ENCODE results near the gene SIGLEC15. TPM values are rescaled to one million over a fixed set of nuclear protein-coding genes. Genes with fewer than 3 reads are reported as not detected.
A peak's percentile ranks its signal among the peaks of the same experiment; 100 is the strongest.

Gene SIGLEC15
- total and polyA plus RNA-seq, 2 donors from 2014 or later = 1.2 TPM; not detected in 1

DNA sequence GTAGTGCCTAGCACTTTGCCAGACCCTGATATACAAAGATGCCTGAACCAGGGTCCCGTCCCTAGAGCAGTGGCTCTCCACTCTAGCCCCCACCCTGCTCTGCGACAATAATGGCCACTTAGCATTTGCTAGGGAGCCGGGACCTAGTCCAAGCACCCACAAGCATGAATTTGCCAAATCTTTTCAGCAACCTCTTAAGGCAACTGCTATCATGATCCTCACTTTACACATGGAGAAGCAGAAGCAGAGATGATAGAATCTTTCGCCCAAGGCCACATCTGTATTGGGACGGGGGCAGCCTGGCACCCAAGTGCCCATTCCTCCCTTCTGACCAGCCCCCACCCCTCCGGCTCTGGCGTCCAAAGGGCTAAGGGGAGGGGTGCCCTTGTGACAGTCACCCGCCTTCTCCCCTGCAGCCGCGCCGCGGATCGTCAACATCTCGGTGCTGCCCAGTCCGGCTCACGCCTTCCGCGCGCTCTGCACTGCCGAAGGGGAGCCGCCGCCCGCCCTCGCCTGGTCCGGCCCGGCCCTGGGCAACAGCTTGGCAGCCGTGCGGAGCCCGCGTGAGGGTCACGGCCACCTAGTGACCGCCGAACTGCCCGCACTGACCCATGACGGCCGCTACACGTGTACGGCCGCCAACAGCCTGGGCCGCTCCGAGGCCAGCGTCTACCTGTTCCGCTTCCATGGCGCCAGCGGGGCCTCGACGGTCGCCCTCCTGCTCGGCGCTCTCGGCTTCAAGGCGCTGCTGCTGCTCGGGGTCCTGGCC is 13.0 kb downstream of the SIGLEC15 start:
- TF ChIP-seq, protein P1, sequence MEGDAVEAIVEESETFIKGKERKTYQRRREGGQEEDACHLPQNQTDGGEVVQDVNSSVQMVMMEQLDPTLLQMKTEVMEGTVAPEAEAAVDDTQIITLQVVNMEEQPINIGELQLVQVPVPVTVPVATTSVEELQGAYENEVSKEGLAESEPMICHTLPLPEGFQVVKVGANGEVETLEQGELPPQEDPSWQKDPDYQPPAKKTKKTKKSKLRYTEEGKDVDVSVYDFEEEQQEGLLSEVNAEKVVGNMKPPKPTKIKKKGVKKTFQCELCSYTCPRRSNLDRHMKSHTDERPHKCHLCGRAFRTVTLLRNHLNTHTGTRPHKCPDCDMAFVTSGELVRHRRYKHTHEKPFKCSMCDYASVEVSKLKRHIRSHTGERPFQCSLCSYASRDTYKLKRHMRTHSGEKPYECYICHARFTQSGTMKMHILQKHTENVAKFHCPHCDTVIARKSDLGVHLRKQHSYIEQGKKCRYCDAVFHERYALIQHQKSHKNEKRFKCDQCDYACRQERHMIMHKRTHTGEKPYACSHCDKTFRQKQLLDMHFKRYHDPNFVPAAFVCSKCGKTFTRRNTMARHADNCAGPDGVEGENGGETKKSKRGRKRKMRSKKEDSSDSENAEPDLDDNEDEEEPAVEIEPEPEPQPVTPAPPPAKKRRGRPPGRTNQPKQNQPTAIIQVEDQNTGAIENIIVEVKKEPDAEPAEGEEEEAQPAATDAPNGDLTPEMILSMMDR (IDR thresholded peaks at IDR 0.05; ENCODE audit: borderline replicate concordance, extremely low read depth, insufficient read depth) = no peak
- H3K4me1 ChIP-seq (ENCODE audit: control insufficient read depth in 2 of 3, insufficient read depth in 2 of 3, low read depth in 1 of 3, low read length in 3 of 3) = peaks cover 0 to 8% (median 5%) of the 10 kb centered on the region in 3 donors
- intact Hi-C loops (cut with DNase I) = no loop called here
- FAIRE-seq = no peak
- peak overlapping the region in 1 of 3 donors; percentile 33 for H3K4me3 ChIP-seq (ENCODE audit: low read length in 3 of 3)
- peaks cover 16% of the 10 kb centered on the region for H3K27me3 ChIP-seq (ENCODE audit: control insufficient read depth, insufficient read depth, low read length)
- no peaks in the 10 kb centered on the region for H3K9me3 ChIP-seq (ENCODE audit: control insufficient read depth in 2 of 3, insufficient read depth in 1 of 3, low read length in 3 of 3)
- H3K36me3 ChIP-seq (ENCODE audit: control insufficient read depth in 2 of 3, insufficient read depth in 3 of 3, low read length in 3 of 3) = no peaks in the 10 kb centered on the region
- DNase-seq = peak; percentile 42 to 80 (median 56)
- no peak overlapping the region for H3K27ac ChIP-seq (ENCODE audit: low read depth in 2 of 2, low read length in 2 of 2)
- H3K9ac ChIP-seq (ENCODE audit: low read length in 3 of 3) = no peak overlapping the region

DNA sequence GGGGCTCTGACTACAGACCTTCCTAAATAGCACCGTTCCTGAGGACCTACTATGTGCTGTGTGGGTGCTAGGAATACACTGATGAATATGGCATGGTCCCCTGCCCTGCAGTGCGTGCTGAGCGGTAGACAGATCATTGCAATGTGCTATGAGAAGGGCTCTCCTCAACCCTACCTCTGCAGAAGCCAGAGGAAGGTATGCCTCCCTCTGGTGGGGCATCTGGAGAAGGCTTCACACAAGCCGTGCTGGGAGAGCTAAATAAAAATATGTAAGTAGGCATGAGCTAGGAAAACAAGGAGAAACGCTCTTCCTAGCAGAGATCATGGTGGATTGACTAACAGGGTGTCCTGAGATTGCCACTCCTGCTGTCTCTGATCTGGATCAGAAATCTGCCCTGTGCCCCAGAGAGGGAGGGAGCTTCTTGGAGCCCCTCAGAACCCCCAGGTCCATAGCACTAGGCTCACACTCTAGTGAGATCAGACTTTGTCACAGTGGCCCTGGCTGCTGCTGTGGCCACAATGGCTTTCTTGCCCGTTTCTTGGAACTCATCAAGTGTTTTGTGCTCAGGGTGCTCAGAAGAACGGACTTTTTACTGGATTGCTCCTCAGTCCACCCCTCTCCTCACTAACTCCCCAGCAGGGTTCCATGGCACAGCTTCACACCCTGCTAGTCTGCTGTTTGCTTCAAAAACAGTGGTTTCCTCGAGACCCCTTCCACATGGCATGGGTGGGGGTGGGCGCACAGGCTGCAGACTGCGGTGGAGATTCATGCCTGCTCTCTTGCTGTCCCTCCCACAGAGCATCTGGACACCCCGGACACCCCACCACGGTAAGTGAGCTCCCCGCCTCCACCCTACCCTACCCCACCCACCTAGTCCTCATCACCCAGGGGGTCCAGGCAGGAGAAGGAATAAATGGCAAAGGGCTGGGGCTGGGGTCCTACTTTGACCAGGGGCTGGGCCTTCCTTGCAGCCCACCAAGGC is 14.2 kb downstream of the SIGLEC15 start:
- no peak overlapping the region for H3K27ac ChIP-seq (ENCODE audit: low read depth in 2 of 2, low read length in 2 of 2)
- H3K9ac ChIP-seq (ENCODE audit: low read length in 3 of 3) = no peak overlapping the region
- FAIRE-seq (no peak), DNase-seq (peak in 4 of 5 donors; percentile 48 to 64 (median 50))
- peaks cover 0 to 8% (median 5%) of the 10 kb centered on the region in 3 donors for H3K4me1 ChIP-seq (ENCODE audit: control insufficient read depth in 2 of 3, insufficient read depth in 2 of 3, low read depth in 1 of 3, low read length in 3 of 3)
- no peak overlapping the region for H3K4me3 ChIP-seq (ENCODE audit: low read length in 3 of 3)
- intact Hi-C loops (cut with DNase I) = loop anchor here (10.0 kb wide), 1 partner anchor 115 kb away; the partner anchor contains the start of gene SLC14A1
- TF ChIP-seq, protein P1 (IDR thresholded peaks at IDR 0.05; ENCODE audit: borderline replicate concordance, extremely low read depth, insufficient read depth) = peak; percentile 45
- H3K36me3 ChIP-seq (ENCODE audit: control insufficient read depth in 2 of 3, insufficient read depth in 3 of 3, low read length in 3 of 3) = no peaks in the 10 kb centered on the region
- H3K27me3 ChIP-seq (ENCODE audit: control insufficient read depth, insufficient read depth, low read length) = peaks cover 16% of the 10 kb centered on the region
- H3K9me3 ChIP-seq (ENCODE audit: control insufficient read depth in 2 of 3, insufficient read depth in 1 of 3, low read length in 3 of 3) = no peaks in the 10 kb centered on the region

DNA sequence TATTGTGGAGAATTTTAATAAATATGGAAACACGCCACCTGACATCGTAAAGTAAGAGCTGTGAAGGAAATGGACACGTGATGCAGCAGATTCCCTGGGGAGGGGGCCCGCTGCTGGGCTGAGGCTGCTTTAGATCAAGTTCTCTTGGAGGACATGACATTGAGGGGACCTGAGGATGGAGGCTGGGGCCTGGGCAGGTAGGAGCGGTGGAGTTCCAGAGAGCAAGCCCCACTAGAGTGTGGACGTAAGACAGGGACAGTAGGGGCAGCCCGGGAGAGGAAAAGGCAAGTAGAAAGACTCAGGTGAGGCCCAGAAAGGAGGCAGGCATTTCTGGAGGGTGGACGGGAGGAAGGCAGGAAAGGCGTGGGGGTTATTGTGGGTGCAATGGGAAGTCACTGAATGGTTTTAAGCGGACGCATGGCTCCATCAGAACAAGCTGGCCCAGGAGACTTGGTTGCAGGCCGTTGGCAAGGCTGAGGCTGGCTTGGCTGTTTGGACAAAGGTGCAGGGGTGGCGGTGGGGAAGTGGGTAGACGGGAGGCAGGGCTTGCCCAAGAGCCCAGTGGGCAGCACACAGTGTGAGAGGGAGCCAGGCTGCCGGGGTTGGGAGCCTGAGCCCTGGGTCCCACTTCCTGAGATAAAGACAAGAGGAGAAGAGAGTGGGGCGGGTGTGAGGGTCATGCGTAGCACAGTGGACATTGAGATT is 15.7 kb downstream of the SIGLEC15 start:
- no peaks in the 10 kb centered on the region for H3K36me3 ChIP-seq (ENCODE audit: control insufficient read depth in 2 of 3, insufficient read depth in 3 of 3, low read length in 3 of 3)
- no peak overlapping the region for H3K9ac ChIP-seq (ENCODE audit: low read length in 3 of 3)
- intact Hi-C loops (cut with DNase I) = loop anchor here (10.0 kb wide), 1 partner anchor 116 kb away; the partner anchor contains the start of gene SLC14A1
- H3K4me3 ChIP-seq (ENCODE audit: low read length in 3 of 3) = no peak overlapping the region
- no peak overlapping the region for H3K27ac ChIP-seq (ENCODE audit: low read depth in 2 of 2, low read length in 2 of 2)
- H3K27me3 ChIP-seq (ENCODE audit: control insufficient read depth, insufficient read depth, low read length) = peaks cover 16% of the 10 kb centered on the region
- H3K9me3 ChIP-seq (ENCODE audit: control insufficient read depth in 2 of 3, insufficient read depth in 1 of 3, low read length in 3 of 3) = no peaks in the 10 kb centered on the region
- DNase-seq = no peak
- TF ChIP-seq, protein P1 (IDR thresholded peaks at IDR 0.05; ENCODE audit: borderline replicate concordance, extremely low read depth, insufficient read depth) = no peak
- no peak for FAIRE-seq
- H3K4me1 ChIP-seq (ENCODE audit: control insufficient read depth in 2 of 3, insufficient read depth in 2 of 3, low read depth in 1 of 3, low read length in 3 of 3) = peaks cover 0 to 8% (median 5%) of the 10 kb centered on the region in 3 donors
